Breast epithelium (tissue), 3 donors: ENCODE data around the gene KIAA1549.

Experiments
- CTCF ChIP-seq, 3 donors: fragments of 450-650 bp; IDR thresholded peaks; one replicate each; pipeline ENCODE4 v1.5.1; 2016 to 2017; ENCODE audit warnings: antibody characterized with exemption in 3 of 3, mild to moderate bottlenecking in 3 of 3, moderate library complexity in 3 of 3
- POLR2A ChIP-seq: fragments of 450-650 bp; IDR thresholded peaks from one replicate; pipeline ENCODE4 v1.6.1; 2016; ENCODE audit warnings: antibody characterized with exemption, mild to moderate bottlenecking, moderate library complexity
- POLR2AphosphoS5 ChIP-seq, 3 donors: sonication (generic); formaldehyde crosslinking; IDR thresholded peaks; one replicate each; pipeline ENCODE4 v1.6.1; 2017; ENCODE audit warnings: antibody characterized with exemption in 3 of 3

GRCh38 chr7:138869353-138869752 is 111.8 kb downstream of the KIAA1549 start:
- no peak for TF ChIP-seq CTCF (IDR thresholded peaks at IDR 0.05)
- no peak for TF ChIP-seq POLR2AphosphoS5 (IDR thresholded peaks at IDR 0.05)
- no peak for TF ChIP-seq POLR2A
